ENCODE results near the gene CASKIN1. TPM values are rescaled to one million over a fixed set of nuclear protein-coding genes. Genes with fewer than 3 reads are reported as not detected.

The CASKIN1 gene
- total and polyA plus RNA-seq, 2 experiments from 2014 or later = 1.0 to 6.2 TPM

DNA sequence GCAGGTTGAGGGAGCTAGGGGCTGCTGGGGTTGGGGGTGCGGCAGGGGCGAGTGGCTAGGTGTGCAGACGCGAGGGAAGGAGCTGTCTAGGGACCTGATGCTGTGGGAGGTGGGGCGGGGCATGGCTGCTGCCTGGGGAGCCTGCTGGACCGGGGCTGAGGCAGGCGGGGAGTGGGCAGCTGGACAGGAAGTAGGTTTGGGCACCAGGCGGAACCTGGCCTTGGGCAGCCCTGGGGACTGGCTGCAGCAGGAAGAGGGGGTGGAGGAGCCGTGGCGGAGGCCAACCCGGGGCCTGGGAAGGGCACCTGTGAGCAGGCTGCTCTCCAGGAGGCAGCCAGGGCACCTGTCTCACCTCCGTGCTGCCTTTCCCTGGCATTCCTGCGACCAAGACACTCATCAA is 34.0 kb upstream of the CASKIN1 start:
- Histone ChIP-seq H3K9me2 (ENCODE audit: insufficient read depth) (no peaks in the 10 kb centered on the region), H3K79me2 (replicated peaks; ENCODE audit: insufficient read depth) (peaks cover 27% of the 10 kb centered on the region), H3K4me2 (no peak overlapping the region), H2AFZ (no peak overlapping the region), H3K27ac (ENCODE audit: low read depth) (no peak overlapping the region), H3F3A (replicated peaks; ENCODE audit: low read depth) (no peaks in the 10 kb centered on the region), H3K36me3 (ENCODE audit: insufficient read depth) (0 out of 2 replicates have a peak, but pooled peaks cover 5% of the 10 kb centered on the region), H3K4me3 (no peak overlapping the region), H4K20me1 (replicated peaks; ENCODE audit: insufficient read depth) (no peaks in the 10 kb centered on the region; the same call in 1 of the 2 replicates), H3K27me3 (ENCODE audit: insufficient read depth) (no peaks in the 10 kb centered on the region), H3K4me1 (ENCODE audit: insufficient read depth) (no peaks in the 10 kb centered on the region)
- TF ChIP-seq ZNF331 (CRISPR knock-in tag; IDR thresholded peaks at IDR 0.05; ENCODE audit: low read depth) (no peak), EZH2 (IDR thresholded peaks at IDR 0.05; ENCODE audit: low read depth, unreplicated experiment) (no peak), NANOG (IDR thresholded peaks at IDR 0.05; ENCODE audit: borderline replicate concordance) (no peak), JUNB (IDR thresholded peaks at IDR 0.05; ENCODE audit: unreplicated experiment) (no peak), ZNF114 (CRISPR knock-in tag; IDR thresholded peaks at IDR 0.05) (no peak), POLR2AphosphoS5 (IDR thresholded peaks at IDR 0.05; ENCODE audit: low read depth) (no peak), CREB1 (CRISPR knock-in tag; IDR thresholded peaks at IDR 0.05; ENCODE audit: low read depth) (no peak), EZH2phosphoT487 (IDR thresholded peaks at IDR 0.05; ENCODE audit: unreplicated experiment) (no peak), STAT1 (IDR thresholded peaks at IDR 0.05; ENCODE audit: unreplicated experiment) (no peak), ETS1 (IDR thresholded peaks at IDR 0.05) (no peak)
- TF ChIP-seq, protein P1, sequence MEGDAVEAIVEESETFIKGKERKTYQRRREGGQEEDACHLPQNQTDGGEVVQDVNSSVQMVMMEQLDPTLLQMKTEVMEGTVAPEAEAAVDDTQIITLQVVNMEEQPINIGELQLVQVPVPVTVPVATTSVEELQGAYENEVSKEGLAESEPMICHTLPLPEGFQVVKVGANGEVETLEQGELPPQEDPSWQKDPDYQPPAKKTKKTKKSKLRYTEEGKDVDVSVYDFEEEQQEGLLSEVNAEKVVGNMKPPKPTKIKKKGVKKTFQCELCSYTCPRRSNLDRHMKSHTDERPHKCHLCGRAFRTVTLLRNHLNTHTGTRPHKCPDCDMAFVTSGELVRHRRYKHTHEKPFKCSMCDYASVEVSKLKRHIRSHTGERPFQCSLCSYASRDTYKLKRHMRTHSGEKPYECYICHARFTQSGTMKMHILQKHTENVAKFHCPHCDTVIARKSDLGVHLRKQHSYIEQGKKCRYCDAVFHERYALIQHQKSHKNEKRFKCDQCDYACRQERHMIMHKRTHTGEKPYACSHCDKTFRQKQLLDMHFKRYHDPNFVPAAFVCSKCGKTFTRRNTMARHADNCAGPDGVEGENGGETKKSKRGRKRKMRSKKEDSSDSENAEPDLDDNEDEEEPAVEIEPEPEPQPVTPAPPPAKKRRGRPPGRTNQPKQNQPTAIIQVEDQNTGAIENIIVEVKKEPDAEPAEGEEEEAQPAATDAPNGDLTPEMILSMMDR (conservative IDR thresholded peaks at IDR 0.05; ENCODE audit: low read depth in 2 of 2) = no peak
- TF ChIP-seq, protein P2, sequence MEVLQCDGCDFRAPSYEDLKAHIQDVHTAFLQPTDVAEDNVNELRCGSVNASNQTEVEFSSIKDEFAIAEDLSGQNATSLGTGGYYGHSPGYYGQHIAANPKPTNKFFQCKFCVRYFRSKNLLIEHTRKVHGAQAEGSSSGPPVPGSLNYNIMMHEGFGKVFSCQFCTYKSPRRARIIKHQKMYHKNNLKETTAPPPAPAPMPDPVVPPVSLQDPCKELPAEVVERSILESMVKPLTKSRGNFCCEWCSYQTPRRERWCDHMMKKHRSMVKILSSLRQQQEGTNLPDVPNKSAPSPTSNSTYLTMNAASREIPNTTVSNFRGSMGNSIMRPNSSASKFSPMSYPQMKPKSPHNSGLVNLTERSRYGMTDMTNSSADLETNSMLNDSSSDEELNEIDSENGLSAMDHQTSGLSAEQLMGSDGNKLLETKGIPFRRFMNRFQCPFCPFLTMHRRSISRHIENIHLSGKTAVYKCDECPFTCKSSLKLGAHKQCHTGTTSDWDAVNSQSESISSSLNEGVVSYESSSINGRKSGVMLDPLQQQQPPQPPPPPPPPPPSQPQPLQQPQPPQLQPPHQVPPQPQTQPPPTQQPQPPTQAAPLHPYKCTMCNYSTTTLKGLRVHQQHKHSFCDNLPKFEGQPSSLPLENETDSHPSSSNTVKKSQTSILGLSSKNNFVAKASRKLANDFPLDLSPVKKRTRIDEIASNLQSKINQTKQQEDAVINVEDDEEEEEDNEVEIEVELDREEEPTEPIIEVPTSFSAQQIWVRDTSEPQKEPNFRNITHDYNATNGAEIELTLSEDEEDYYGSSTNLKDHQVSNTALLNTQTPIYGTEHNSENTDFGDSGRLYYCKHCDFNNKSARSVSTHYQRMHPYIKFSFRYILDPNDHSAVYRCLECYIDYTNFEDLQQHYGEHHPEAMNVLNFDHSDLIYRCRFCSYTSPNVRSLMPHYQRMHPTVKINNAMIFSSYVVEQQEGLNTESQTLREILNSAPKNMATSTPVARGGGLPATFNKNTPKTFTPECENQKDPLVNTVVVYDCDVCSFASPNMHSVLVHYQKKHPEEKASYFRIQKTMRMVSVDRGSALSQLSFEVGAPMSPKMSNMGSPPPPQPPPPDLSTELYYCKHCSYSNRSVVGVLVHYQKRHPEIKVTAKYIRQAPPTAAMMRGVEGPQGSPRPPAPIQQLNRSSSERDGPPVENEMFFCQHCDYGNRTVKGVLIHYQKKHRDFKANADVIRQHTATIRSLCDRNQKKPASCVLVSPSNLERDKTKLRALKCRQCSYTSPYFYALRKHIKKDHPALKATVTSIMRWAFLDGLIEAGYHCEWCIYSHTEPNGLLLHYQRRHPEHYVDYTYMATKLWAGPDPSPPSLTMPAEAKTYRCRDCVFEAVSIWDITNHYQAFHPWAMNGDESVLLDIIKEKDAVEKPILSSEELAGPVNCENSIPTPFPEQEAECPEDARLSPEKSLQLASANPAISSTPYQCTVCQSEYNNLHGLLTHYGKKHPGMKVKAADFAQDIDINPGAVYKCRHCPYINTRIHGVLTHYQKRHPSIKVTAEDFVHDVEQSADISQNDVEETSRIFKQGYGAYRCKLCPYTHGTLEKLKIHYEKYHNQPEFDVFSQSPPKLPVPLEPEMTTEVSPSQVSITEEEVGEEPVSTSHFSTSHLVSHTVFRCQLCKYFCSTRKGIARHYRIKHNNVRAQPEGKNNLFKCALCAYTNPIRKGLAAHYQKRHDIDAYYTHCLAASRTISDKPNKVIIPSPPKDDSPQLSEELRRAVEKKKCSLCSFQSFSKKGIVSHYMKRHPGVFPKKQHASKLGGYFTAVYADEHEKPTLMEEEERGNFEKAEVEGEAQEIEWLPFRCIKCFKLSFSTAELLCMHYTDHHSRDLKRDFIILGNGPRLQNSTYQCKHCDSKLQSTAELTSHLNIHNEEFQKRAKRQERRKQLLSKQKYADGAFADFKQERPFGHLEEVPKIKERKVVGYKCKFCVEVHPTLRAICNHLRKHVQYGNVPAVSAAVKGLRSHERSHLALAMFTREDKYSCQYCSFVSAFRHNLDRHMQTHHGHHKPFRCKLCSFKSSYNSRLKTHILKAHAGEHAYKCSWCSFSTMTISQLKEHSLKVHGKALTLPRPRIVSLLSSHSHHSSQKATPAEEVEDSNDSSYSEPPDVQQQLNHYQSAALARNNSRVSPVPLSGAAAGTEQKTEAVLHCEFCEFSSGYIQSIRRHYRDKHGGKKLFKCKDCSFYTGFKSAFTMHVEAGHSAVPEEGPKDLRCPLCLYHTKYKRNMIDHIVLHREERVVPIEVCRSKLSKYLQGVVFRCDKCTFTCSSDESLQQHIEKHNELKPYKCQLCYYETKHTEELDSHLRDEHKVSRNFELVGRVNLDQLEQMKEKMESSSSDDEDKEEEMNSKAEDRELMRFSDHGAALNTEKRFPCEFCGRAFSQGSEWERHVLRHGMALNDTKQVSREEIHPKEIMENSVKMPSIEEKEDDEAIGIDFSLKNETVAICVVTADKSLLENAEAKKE (CRISPR knock-in tag; IDR thresholded peaks at IDR 0.05) = no peak
- TF ChIP-seq, protein P3, sequence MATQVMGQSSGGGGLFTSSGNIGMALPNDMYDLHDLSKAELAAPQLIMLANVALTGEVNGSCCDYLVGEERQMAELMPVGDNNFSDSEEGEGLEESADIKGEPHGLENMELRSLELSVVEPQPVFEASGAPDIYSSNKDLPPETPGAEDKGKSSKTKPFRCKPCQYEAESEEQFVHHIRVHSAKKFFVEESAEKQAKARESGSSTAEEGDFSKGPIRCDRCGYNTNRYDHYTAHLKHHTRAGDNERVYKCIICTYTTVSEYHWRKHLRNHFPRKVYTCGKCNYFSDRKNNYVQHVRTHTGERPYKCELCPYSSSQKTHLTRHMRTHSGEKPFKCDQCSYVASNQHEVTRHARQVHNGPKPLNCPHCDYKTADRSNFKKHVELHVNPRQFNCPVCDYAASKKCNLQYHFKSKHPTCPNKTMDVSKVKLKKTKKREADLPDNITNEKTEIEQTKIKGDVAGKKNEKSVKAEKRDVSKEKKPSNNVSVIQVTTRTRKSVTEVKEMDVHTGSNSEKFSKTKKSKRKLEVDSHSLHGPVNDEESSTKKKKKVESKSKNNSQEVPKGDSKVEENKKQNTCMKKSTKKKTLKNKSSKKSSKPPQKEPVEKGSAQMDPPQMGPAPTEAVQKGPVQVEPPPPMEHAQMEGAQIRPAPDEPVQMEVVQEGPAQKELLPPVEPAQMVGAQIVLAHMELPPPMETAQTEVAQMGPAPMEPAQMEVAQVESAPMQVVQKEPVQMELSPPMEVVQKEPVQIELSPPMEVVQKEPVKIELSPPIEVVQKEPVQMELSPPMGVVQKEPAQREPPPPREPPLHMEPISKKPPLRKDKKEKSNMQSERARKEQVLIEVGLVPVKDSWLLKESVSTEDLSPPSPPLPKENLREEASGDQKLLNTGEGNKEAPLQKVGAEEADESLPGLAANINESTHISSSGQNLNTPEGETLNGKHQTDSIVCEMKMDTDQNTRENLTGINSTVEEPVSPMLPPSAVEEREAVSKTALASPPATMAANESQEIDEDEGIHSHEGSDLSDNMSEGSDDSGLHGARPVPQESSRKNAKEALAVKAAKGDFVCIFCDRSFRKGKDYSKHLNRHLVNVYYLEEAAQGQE (IDR thresholded peaks at IDR 0.05; ENCODE audit: unreplicated experiment) = no peak
- H3K36me3 Mint-ChIP-seq (ENCODE audit: low read depth) = peaks cover 7% of the 10 kb centered on the region; the same call in 2 of the 3 replicates
- H3K4me1 Mint-ChIP-seq = no peaks in the 10 kb centered on the region
- H3K9me3 Mint-ChIP-seq = no peaks in the 10 kb centered on the region
- no peak for DNase-seq (ENCODE audit: low spot score)
- H3K4me3 Mint-ChIP-seq = no peak overlapping the region
- ATAC-seq = no peak
- peaks cover 12% of the 10 kb centered on the region for H3K27me3 Mint-ChIP-seq (ENCODE audit: insufficient read depth, low read depth, poor library complexity)
- H3K27ac Mint-ChIP-seq = no peak overlapping the region

Data from GM23338 (cell line).